RWPE2 (cell line): ENCODE data around the gene ZG16.

Source experiments
- ATAC-seq: fragments of 200-7000 bp; cut with Tn5 transposase; 3 replicates; pipeline ENCODE4 v1.9.1; 2021; ENCODE audit warnings: low read depth
- DNase-seq: peaks from one replicate; pipeline ENCODE4 v3.0.0-alpha.2; 2020; ENCODE audit warnings: low spot score
- H3K27ac ChIP-seq: fragments of 450-650 bp; 2 replicates; pipeline ENCODE4 v1.5.1; 2017; ENCODE audit warnings: mild to moderate bottlenecking; ENCODE audit not compliant: poor library complexity, severe bottlenecking
- H3K27me3 ChIP-seq: fragments of 250-450 bp; sonication (Bioruptor Pico); 2 replicates; pipeline ENCODE4 v1.5.1; 2021; ENCODE audit warnings: mild to moderate bottlenecking, moderate library complexity; ENCODE audit not compliant: insufficient read depth, poor library complexity, severe bottlenecking
- H3K36me3 ChIP-seq: fragments of 250-450 bp; sonication (Bioruptor Pico); 2 replicates; pipeline ENCODE4 v1.5.1; 2020; ENCODE audit warnings: low read depth, mild to moderate bottlenecking, moderate library complexity
- H3K4me1 ChIP-seq: fragments of 250-450 bp; sonication (Bioruptor Pico); 2 replicates; pipeline ENCODE4 v1.5.1; 2021; ENCODE audit warnings: mild to moderate bottlenecking, moderate library complexity; ENCODE audit not compliant: insufficient read depth, poor library complexity, severe bottlenecking
- H3K4me3 ChIP-seq: fragments of 250-450 bp; sonication (Bioruptor Pico); 2 replicates; pipeline ENCODE4 v1.5.1; 2021; ENCODE audit warnings: mild to moderate bottlenecking, moderate library complexity; ENCODE audit not compliant: severe bottlenecking
- H3K9me3 ChIP-seq: fragments of 250-450 bp; sonication (Bioruptor Pico); 2 replicates; pipeline ENCODE4 v1.5.1; 2021; ENCODE audit warnings: mild to moderate bottlenecking, moderate library complexity; ENCODE audit not compliant: severe bottlenecking
- CTCF ChIP-seq: fragments of 450-650 bp; IDR thresholded peaks from one replicate; pipeline ENCODE4 v1.5.1; 2017; ENCODE audit warnings: mild to moderate bottlenecking, moderate library complexity; ENCODE audit not compliant: poor library complexity, severe bottlenecking

Gene ZG16

GRCh38 chr16:29811170-29811895 lies 33.3 kb downstream of the ZG16 start:
- Histone ChIP-seq H3K4me1 (peaks cover 7% of the 10 kb centered on the region), H3K36me3 (peaks cover 29% of the 10 kb centered on the region), H3K27ac (peak overlapping the region; percentile 92), H3K9me3 (no peaks in the 10 kb centered on the region), H3K27me3 (no peaks in the 10 kb centered on the region), H3K4me3 (peak overlapping the region; percentile 28)
- TF ChIP-seq CTCF: no peak
- ATAC-seq (peak; percentile 80), DNase-seq (peak; percentile 98)

- no peak for TF ChIP-seq CTCF
- Histone ChIP-seq H3K27me3 (no peaks in the 10 kb centered on the region), H3K36me3 (peaks cover 29% of the 10 kb centered on the region), H3K27ac (peak within 1 kb of the TSS; percentile 92), H3K4me1 (peaks cover 7% of the 10 kb centered on the region), H3K9me3 (no peaks in the 10 kb centered on the region), H3K4me3 (peak within 1 kb of the TSS; percentile 28)
- ATAC-seq (no peak), DNase-seq (no peak)
Measured at GRCh38 chr16:29811896-29812665, 34.0 kb downstream of the ZG16 start, which contains the start of gene PRRT2. Gene PRRT2, plus strand, starts transcription at chr16:29812193. Its CDS starts 862 bp downstream, at chr16:29813055.

- H3K36me3 ChIP-seq: peaks cover 26% of the 10 kb centered on the region
- peaks cover 10% of the 10 kb centered on the region for H3K4me1 ChIP-seq
- no peaks in the 10 kb centered on the region for H3K9me3 ChIP-seq
- ATAC-seq (no peak), DNase-seq (no peak)
- no peaks in the 10 kb centered on the region for H3K27me3 ChIP-seq
- no peak overlapping the region for H3K4me3 ChIP-seq
- TF ChIP-seq CTCF: no peak
- H3K27ac ChIP-seq: no peak overlapping the region
Measured at GRCh38 chr16:29812754-29813643, 34.9 kb downstream of the ZG16 start.

- H3K27ac ChIP-seq: no peak overlapping the region
- H3K9me3 ChIP-seq: no peaks in the 10 kb centered on the region
- no peak for TF ChIP-seq CTCF
- peaks cover 26% of the 10 kb centered on the region for H3K36me3 ChIP-seq
- H3K4me3 ChIP-seq: no peak overlapping the region
- no peaks in the 10 kb centered on the region for H3K27me3 ChIP-seq
- peaks cover 4% of the 10 kb centered on the region for H3K4me1 ChIP-seq
- DNase-seq: no peak
- no peak for ATAC-seq
Measured at GRCh38 chr16:29813644-29814562, 35.8 kb downstream of the ZG16 start.
